ENCODE data around the gene NAV2. TPM values are rescaled to one million over a fixed set of nuclear protein-coding genes. Genes with fewer than 3 reads are reported as not detected.

Gene NAV2
- polyA plus RNA-seq, 3 donors: not detected

DNA sequence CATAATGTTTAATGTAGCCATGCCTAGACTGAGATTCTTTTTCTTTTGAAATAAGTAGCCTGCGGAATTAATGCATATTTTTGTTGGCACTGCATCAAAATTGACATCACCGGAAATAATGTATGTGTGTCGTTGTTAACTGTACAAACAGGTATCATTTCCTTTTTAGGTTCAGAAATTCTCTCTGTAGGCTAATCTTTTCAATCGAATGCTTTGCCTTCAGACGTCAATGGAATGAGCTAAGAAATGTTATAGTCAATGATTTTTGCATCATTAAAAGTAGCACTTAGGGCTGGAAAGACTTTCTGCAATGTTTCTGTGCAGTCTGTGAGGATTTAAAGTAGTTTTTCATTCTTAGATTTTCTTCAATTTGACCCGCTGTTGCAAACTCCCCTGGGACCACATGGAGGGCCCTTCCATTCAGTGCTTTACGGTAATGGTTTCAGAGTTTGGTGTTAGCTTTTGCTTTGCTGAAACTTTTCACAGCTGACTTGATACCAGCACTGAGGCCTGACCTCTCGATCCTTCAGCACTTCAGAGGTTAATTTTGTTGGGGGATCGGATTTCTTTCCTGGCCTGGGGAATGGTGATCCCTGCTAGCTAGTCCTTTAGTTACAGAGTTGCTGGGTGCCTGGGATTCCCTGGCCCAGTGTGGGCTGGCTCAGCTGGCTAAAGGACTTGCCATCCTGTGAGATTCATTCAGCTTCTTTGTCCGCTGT is 309.9 kb downstream of the NAV2 start:
- Histone ChIP-seq H3K4me1 (ENCODE audit: control insufficient read depth in 1 of 2, insufficient read depth in 2 of 2, low read length in 2 of 2) (no peaks in the 10 kb centered on the region), H3K9ac (ENCODE audit: insufficient read depth, low read length, poor library complexity, severe bottlenecking) (no peak overlapping the region), H3K9me3 (replicated peaks in 1 of 2; ENCODE audit: control insufficient read depth in 1 of 2, insufficient read depth in 1 of 2, low read length in 2 of 2) (no peaks in the 10 kb centered on the region), H3K27ac (ENCODE audit: low read depth in 1 of 2, low read length in 2 of 2) (no peak overlapping the region), H3K4me2 (replicated peaks; ENCODE audit: extremely low read depth, low read length, poor library complexity, severe bottlenecking) (no peak overlapping the region), H3K36me3 (replicated peaks in 1 of 2; ENCODE audit: control insufficient read depth in 1 of 2, insufficient read depth in 2 of 2, low read length in 2 of 2) (no peaks in the 10 kb centered on the region), H4K20me1 (ENCODE audit: insufficient read depth, low read length) (no peaks in the 10 kb centered on the region), H3K79me2 (ENCODE audit: insufficient read depth, low read length) (no peaks in the 10 kb centered on the region), H2AFZ (ENCODE audit: insufficient read depth, low read depth, low read length, poor library complexity, severe bottlenecking) (no peak overlapping the region), H3K27me3 (ENCODE audit: control insufficient read depth in 2 of 2, insufficient read depth in 2 of 2, low read length in 2 of 2) (no peaks in the 10 kb centered on the region), H3K4me3 (replicated peaks in 1 of 3; ENCODE audit: low read depth in 2 of 3, low read length in 3 of 3) (no peak overlapping the region)
- Mint-ChIP-seq H3K4me1 (no peaks in the 10 kb centered on the region), H3K27me3 (ENCODE audit: low read depth in 3 of 3) (peaks cover 0 to 4% (median 0%) of the 10 kb centered on the region in 3 donors), H3K4me3 (no peak overlapping the region), H3K27ac (no peak overlapping the region), H3K9me3 (peaks cover 0 to 1% (median 0%) of the 10 kb centered on the region in 7 donors), H3K36me3 (no peaks in the 10 kb centered on the region)
- 91% methylated on average over 7 of the region's 10 CpGs for WGBS (ENCODE audit: insufficient coverage)
- TF ChIP-seq, protein P1, sequence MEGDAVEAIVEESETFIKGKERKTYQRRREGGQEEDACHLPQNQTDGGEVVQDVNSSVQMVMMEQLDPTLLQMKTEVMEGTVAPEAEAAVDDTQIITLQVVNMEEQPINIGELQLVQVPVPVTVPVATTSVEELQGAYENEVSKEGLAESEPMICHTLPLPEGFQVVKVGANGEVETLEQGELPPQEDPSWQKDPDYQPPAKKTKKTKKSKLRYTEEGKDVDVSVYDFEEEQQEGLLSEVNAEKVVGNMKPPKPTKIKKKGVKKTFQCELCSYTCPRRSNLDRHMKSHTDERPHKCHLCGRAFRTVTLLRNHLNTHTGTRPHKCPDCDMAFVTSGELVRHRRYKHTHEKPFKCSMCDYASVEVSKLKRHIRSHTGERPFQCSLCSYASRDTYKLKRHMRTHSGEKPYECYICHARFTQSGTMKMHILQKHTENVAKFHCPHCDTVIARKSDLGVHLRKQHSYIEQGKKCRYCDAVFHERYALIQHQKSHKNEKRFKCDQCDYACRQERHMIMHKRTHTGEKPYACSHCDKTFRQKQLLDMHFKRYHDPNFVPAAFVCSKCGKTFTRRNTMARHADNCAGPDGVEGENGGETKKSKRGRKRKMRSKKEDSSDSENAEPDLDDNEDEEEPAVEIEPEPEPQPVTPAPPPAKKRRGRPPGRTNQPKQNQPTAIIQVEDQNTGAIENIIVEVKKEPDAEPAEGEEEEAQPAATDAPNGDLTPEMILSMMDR (IDR thresholded peaks at IDR 0.05): no peak
- intact Hi-C loops (cut with micrococcal nuclease): no loop called here
- no peak for DNase-seq

DNA sequence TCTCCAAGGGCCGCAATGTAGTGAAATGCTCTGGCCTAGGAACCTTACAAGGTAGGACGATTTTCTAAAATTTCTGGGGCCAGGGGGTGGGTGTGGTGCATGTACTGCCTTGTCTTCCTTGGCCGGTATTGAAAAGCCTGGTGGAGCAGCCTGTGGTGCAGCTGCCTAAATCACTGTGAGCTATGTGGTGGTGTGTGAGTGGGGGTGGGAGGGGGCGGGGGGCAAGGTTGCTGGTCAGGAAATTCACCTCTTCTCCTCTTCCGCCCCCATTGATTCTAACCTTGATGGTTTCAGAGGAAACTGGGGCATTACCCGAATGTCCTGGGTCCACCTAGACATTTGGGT is 310.4 kb downstream of the NAV2 start:
- H3K36me3 ChIP-seq (replicated peaks in 1 of 2; ENCODE audit: control insufficient read depth in 1 of 2, insufficient read depth in 2 of 2, low read length in 2 of 2): no peaks in the 10 kb centered on the region
- H3K27ac ChIP-seq (ENCODE audit: low read depth in 1 of 2, low read length in 2 of 2): no peak overlapping the region
- Mint-ChIP-seq H3K36me3 (no peaks in the 10 kb centered on the region), H3K9me3 (peaks cover 0 to 1% (median 0%) of the 10 kb centered on the region in 7 donors), H3K27me3 (ENCODE audit: low read depth in 3 of 3) (peaks cover 0 to 4% (median 0%) of the 10 kb centered on the region in 3 donors), H3K4me3 (no peak overlapping the region), H3K27ac (no peak overlapping the region), H3K4me1 (no peaks in the 10 kb centered on the region)
- H3K9ac ChIP-seq (ENCODE audit: insufficient read depth, low read length, poor library complexity, severe bottlenecking): no peak overlapping the region
- no peaks in the 10 kb centered on the region for H3K4me1 ChIP-seq (ENCODE audit: control insufficient read depth in 1 of 2, insufficient read depth in 2 of 2, low read length in 2 of 2)
- no peak for DNase-seq
- 100% methylated on average over 4 of the region's 6 CpGs for WGBS (ENCODE audit: insufficient coverage)
- H2AFZ ChIP-seq (ENCODE audit: insufficient read depth, low read depth, low read length, poor library complexity, severe bottlenecking): no peak overlapping the region
- intact Hi-C loops (cut with micrococcal nuclease): no loop called here
- no peak overlapping the region for H3K4me3 ChIP-seq (replicated peaks in 1 of 3; ENCODE audit: low read depth in 2 of 3, low read length in 3 of 3)
- no peak overlapping the region for H3K4me2 ChIP-seq (replicated peaks; ENCODE audit: extremely low read depth, low read length, poor library complexity, severe bottlenecking)
- no peaks in the 10 kb centered on the region for H3K9me3 ChIP-seq (replicated peaks in 1 of 2; ENCODE audit: control insufficient read depth in 1 of 2, insufficient read depth in 1 of 2, low read length in 2 of 2)
- no peaks in the 10 kb centered on the region for H3K79me2 ChIP-seq (ENCODE audit: insufficient read depth, low read length)
- no peaks in the 10 kb centered on the region for H3K27me3 ChIP-seq (ENCODE audit: control insufficient read depth in 2 of 2, insufficient read depth in 2 of 2, low read length in 2 of 2)
- TF ChIP-seq, protein P1 (IDR thresholded peaks at IDR 0.05): no peak
- no peaks in the 10 kb centered on the region for H4K20me1 ChIP-seq (ENCODE audit: insufficient read depth, low read length)

Data from CD14-positive monocyte (primary cell).